Measurements from ENCODE around the gene CISD3. TPM values are rescaled to one million over a fixed set of nuclear protein-coding genes. Genes with fewer than 3 reads are reported as not detected.

Gene CISD3
- total and polyA plus RNA-seq, 2 experiments from 2014 or later: 0.94 to 8.9 TPM

- no peak for TF ChIP-seq ZNF462 (CRISPR knock-in tag; IDR thresholded peaks at IDR 0.05)
- no peak for TF ChIP-seq STAT1 (IDR thresholded peaks at IDR 0.05; ENCODE audit: unreplicated experiment)
Observed at GRCh38 chr17:38750312-38751121, 20.4 kb downstream of the CISD3 start (continued).

GRCh38 chr17:38751144-38751807 lies 21.1 kb downstream of the CISD3 start:
- Mint-ChIP-seq H3K9me3 (peaks cover 5% of the 10 kb centered on the region), H3K27ac (no peak overlapping the region; the same call in 1 of the 2 replicates), H3K27me3 (ENCODE audit: insufficient read depth, low read depth, poor library complexity) (peaks cover 30% of the 10 kb centered on the region), H3K4me1 (peaks cover 15% of the 10 kb centered on the region), H3K4me3 (peak overlapping the region; percentile 97), H3K36me3 (ENCODE audit: low read depth) (peaks cover 23% of the 10 kb centered on the region)
- Histone ChIP-seq H3K9me2 (ENCODE audit: insufficient read depth) (no peaks in the 10 kb centered on the region), H3K4me2 (peak overlapping the region; percentile 96), H3K27ac (ENCODE audit: low read depth) (no peak overlapping the region), H2AFZ (peak overlapping the region; percentile 6; the same call in 1 of the 2 replicates), H4K20me1 (replicated peaks; ENCODE audit: insufficient read depth) (peaks cover 15% of the 10 kb centered on the region), H3K36me3 (ENCODE audit: insufficient read depth) (peaks cover 6% of the 10 kb centered on the region), H3K4me1 (ENCODE audit: insufficient read depth) (peaks cover 27% of the 10 kb centered on the region), H3K27me3 (ENCODE audit: insufficient read depth) (peaks cover 16% of the 10 kb centered on the region), H3K4me3 (peak overlapping the region; percentile 69), H3F3A (replicated peaks; ENCODE audit: low read depth) (peaks cover 2% of the 10 kb centered on the region; the same call in 1 of the 2 replicates), H3K79me2 (replicated peaks; ENCODE audit: insufficient read depth) (peaks cover 40% of the 10 kb centered on the region)
- DNase-seq (ENCODE audit: low spot score) (no peak), ATAC-seq (no peak)
- TF ChIP-seq JUNB (IDR thresholded peaks at IDR 0.05; ENCODE audit: unreplicated experiment): no peak
- TF ChIP-seq REST (IDR thresholded peaks at IDR 0.05; ENCODE audit: unreplicated experiment): no peak
- TF ChIP-seq STAT1 (IDR thresholded peaks at IDR 0.05; ENCODE audit: unreplicated experiment): no peak
- TF ChIP-seq ETS1 (IDR thresholded peaks at IDR 0.05): no peak
